ENCODE data around the gene HYDIN.
"Not testable (repeated sequence)": the region's sequence is repeated elsewhere in the genome, so short reads cannot be mapped to it uniquely, and the experiment has no call there.

HYDIN gene

DNA sequence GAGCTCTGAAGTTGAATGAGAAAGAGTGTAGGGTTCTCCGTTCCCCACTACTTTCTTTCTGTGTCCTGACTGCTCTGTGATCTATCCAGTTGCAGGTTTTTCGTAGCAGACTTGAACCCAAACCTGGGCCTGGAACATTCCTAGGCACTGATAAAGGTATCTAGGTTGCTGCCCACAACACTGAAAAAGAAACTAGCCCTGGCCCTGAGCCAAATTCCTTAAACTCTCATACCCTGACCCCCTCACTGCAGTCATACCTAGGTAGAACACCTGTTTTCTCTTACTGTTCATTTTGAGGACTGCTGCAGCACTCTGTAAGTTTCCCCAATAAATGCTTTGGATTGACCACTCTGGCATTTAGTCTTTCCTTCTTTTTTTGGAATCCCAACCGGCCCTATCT lies 5.4 kb downstream of the HYDIN start:
- ATAC-seq, result no peak
- no peak for DNase-seq

GRCh38 chr16:71218306-71218963 lies 12.1 kb downstream of the HYDIN start:
- ATAC-seq, result no peak
- no peak for DNase-seq

DNA sequence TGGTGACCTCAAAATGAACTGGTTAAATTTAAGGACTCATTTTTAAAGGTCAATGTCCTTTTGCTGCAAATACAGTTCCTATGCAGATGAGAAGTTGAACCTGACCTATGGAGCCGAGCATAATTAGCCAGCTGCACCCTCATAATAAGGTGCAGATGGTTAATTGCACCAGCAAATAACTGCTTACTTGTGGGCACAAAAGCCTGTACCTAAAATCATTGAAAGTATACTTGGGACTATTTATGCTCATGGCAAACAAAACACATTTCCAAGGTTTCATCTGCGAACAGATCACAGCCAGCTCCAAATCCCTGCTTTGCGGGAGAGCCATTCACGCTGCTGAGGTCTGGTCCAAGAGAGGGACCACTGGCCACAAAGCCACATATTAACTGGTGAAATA lies 13.0 kb downstream of the HYDIN start:
- DNase-seq, result no peak

GRCh38 chr16:71216714-71217113 lies 13.8 kb downstream of the HYDIN start:
- no peak for DNase-seq
- ATAC-seq, result no peak

More for the DNA sequence above, 13.0 kb downstream of the HYDIN start:
- no peak for ATAC-seq

GRCh38 chr16:71214746-71215381 lies 15.7 kb downstream of the HYDIN start:
- ATAC-seq (no peak), DNase-seq (no peak)

- DNase-seq (no peak), ATAC-seq (no peak)
These were observed 24.9 kb downstream of the HYDIN start for GRCh38 chr16:71205482-71206131.

DNA sequence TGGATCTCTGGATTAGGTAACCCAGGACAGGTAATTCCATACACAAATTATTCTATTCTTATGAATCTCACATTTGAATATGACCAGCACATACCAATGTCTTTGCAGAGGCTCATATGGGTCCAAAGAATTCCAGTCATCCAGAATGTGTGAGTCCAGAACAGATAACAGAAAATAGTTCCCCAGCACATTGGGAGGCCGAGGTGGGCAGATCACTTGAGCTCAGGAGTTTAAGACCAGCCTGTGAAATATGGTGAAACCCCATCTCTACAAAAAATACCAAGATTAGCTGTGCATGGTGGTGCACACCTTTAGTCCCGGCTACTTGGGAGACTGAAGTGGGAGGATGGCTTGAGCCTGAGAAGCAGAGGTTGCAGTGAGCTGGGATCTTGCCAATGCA lies 26.9 kb downstream of the HYDIN start:
- DNase-seq (no peak), ATAC-seq (no peak)

GRCh38 chr16:71201556-71201955 lies 29.0 kb downstream of the HYDIN start:
- no peak for DNase-seq
- ATAC-seq, result no peak

DNA sequence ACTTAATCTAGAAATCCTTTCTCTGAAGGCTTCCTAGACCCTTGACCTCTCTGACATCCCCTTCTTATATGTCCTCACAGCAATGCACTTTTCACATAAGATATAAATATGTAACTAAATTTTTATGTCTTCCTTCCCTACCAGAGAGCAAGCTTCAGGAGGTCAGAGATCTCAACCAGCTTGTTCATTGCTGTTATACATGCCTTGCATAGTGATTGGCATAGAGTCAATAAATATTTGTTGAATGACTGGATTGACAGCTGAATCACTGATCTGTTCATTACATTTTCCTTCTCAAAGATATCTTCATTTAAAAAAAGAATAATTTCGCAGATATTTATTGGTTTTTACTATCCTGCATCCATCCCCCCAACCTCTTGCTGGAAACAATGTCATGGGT lies 29.5 kb downstream of the HYDIN start:
- ATAC-seq (no peak), DNase-seq (no peak)

DNA sequence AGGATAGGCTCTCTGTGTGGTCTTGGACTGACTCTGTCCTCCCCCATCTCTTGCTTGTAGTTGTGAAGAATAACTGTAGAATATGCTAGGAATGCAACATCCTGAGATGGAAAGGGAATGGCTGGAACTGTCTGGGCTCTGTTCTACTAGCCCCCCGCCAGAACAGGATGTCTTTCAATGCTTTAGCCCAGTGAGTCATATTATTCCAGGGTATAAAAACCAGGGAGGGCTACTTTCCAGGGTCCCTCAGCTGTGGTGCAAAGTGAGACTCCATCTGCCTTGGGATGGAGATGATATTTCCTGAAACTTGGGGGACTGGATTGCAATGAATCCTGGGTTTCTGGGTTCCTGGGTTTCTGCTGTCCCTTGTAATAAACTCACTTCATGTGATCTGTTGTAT lies 32.1 kb downstream of the HYDIN start:
- ATAC-seq (no peak), DNase-seq (no peak)

DNA sequence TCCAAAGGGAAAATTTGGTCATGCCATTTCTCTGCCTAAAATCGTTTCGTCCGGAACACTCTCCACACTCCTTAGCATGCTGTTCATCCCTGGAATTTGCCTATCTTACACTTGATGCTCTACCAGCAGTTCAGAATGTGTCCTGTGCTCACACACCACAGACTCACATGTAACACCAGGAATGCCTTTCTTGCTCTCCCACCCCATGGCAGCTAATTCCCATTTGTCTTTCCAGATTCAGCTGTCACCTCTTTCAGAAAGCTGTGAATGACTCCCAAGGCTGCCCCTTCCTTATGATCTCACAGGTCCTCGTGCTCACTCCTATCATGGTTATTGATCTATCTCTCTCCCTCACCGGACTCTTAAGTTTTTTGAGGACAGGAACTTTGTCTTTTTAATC lies 38.1 kb downstream of the HYDIN start:
- ATAC-seq (no peak), DNase-seq (no peak)

- ATAC-seq, result no peak
These were observed 41.4 kb downstream of the HYDIN start for GRCh38 chr16:71188956-71189712.

DNA sequence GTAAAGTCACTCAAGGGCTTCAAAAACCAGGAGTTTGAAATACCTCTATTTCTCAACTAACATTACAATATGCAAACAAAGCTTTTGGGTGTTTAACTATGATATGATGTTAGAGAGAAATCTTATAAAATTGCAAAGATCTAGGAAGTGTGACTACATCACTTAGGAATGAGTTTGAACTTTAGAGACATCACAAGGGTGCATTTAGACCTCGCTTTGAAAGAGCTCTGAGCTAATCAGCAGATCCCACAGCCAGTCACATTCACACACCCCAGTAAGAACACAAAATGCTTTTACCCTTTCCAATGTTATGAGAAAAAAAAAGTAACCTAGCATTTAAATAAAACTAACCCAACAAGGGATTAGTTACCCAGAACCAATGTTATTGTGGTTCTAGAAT lies 45.2 kb downstream of the HYDIN start:
- DNase-seq (no peak), ATAC-seq (no peak)

More at GRCh38 chr16:71188956-71189712, 41.4 kb downstream of the HYDIN start:
- no peak for DNase-seq

DNA sequence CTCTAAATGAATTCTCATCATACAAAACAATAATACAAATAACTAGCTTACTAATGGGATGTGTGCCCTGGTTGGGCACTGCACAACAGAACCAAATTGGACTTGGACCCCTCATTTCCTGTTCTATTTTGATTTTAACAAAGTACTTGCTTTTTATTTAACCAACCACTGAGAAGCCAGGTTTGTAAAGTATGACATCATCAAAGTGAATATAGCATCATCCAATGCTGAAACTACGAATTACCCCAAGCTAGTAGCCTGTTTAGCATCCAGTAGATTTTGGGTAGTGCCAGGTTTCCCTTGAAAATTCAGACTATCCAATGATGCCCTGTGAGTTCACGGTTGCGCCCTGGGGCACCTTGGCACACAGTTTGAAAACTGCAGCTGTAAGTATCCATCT lies 51.0 kb downstream of the HYDIN start:
- ATAC-seq (no peak), DNase-seq (no peak)

DNA sequence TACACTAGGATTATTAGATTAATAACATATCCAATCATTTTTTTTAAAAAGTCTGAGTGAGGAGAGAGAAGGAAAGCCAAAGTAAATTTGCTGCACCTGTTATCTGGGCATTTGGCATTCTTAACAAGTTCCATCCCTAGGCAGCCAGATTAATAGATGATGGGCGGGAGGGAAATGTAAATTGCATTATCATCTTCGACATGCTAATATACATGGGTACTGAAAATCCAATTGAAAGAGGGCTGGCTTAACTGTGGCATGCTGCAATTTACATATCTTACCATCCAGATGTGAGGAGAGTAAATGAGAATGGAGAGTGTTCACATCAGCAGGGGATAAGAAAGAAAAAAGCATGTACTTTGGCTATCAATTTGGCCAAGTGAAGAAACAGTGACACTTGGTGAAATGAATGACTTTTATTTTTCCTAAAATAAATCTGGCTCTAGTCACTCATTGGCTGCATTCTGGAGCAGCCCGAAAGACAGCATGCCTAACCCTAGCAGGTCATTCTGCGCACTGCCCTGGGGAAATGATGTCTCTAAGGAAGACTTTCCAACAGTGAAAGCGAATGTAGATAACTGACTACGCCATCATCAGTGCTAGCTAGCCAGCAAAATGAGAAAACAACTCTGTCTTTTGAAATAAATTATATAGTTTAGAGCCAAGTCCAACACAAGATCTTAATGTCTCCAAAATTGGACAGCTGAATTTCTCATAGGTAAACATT lies 57.9 kb downstream of the HYDIN start:
- no peak for DNase-seq
- no peak for ATAC-seq

- ATAC-seq, DNase-seq: not testable (repeated sequence)
These were observed 69.5 kb downstream of the HYDIN start for GRCh38 chr16:71161007-71161406.

- not testable (repeated sequence) for DNase-seq, ATAC-seq
These were observed 73.2 kb downstream of the HYDIN start for GRCh38 chr16:71157278-71157677.

- DNase-seq, ATAC-seq: not testable (repeated sequence)
These were observed 77.2 kb downstream of the HYDIN start for GRCh38 chr16:71153329-71153728.

GRCh38 chr16:71151654-71152053 lies 78.9 kb downstream of the HYDIN start:
- DNase-seq, ATAC-seq: not testable (repeated sequence)

- not testable (repeated sequence) for DNase-seq
These were observed 87.3 kb downstream of the HYDIN start for GRCh38 chr16:71143246-71143645.

DNA sequence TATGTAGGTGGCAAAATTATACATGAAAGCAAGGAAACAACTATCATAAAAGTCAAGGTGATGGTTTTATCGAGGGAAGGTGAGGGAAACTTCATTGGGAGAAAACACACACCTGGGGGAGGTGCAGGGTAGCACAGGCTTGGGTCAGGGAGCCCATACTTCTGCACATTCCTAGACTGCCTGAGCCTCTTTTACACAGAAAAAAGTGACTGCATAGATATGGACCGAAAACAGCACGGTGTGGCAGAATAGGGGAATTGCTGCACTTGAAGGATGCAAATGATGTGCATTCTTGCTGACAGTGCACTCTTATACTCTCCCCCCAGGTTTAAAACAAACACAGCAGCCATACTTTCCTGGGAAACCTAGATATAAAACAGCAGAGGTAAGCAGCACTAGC lies 120.0 kb downstream of the HYDIN start:
- ATAC-seq, DNase-seq: not testable (repeated sequence)

More at GRCh38 chr16:71143246-71143645, 87.3 kb downstream of the HYDIN start:
- ATAC-seq, result not testable (repeated sequence)

Measured in stimulated activated naive CD8-positive, alpha-beta T cell treated with anti-CD3 and anti-CD28 coated beads, Interleukin-15, Interleukin-2, amounts not matched to agents 100 U/mL and 50 U/mL, for 24 hours (primary cell).